Stomach (tissue), 4 donors: Measurements from ENCODE around the gene MEGF9.

Source experiments
- EP300 ChIP-seq: sonication (generic); formaldehyde crosslinking; IDR thresholded peaks from one replicate; pipeline ENCODE4 v1.6.1; 2017; ENCODE audit warnings: antibody characterized with exemption
- POLR2A ChIP-seq, 4 donors: fragments of 450-650 bp; IDR thresholded peaks; one replicate each; pipeline ENCODE4 v1.6.1; 2016; ENCODE audit warnings: antibody characterized with exemption in 4 of 4, control low read depth in 2 of 4, mild to moderate bottlenecking in 1 of 4, moderate library complexity in 1 of 4
- POLR2AphosphoS5 ChIP-seq, 3 donors: sonication (generic); formaldehyde crosslinking; IDR thresholded peaks; one replicate each; pipeline ENCODE4 v1.6.1; 2016; ENCODE audit warnings: antibody characterized with exemption in 3 of 3
- TF ChIP-seq, protein P1 (sequence below), 7 experiments: fragments of 450-650 bp in 4 of 7; fragments of 200-600 bp in 3 of 7; sonication (generic) in 3 of 7; IDR thresholded peaks; one replicate each; pipeline ENCODE4 v1.5.1; 2016 to 2019; ENCODE audit warnings: antibody characterized with exemption in 7 of 7, control low read depth in 2 of 7, mild to moderate bottlenecking in 1 of 7

DNA sequence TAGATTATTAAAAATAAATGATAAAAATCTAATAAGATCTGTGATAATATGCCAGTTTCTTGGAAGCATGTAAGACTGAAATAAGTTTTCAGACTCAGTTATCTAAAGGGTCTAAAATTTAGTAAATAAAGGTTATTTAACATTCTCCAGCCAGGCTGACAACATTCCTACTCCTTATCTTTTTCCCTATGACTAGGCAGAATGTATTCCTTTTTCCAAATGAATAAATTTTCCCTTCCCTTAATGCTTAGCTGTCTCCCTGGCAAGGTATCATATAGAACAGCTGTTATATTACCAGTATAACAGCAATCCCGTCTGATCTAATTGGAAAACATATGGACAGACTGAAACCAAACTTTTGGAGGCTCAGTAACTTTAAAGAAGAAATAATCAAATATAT lies 13.0 kb downstream of the MEGF9 start:
- TF ChIP-seq, protein P1, sequence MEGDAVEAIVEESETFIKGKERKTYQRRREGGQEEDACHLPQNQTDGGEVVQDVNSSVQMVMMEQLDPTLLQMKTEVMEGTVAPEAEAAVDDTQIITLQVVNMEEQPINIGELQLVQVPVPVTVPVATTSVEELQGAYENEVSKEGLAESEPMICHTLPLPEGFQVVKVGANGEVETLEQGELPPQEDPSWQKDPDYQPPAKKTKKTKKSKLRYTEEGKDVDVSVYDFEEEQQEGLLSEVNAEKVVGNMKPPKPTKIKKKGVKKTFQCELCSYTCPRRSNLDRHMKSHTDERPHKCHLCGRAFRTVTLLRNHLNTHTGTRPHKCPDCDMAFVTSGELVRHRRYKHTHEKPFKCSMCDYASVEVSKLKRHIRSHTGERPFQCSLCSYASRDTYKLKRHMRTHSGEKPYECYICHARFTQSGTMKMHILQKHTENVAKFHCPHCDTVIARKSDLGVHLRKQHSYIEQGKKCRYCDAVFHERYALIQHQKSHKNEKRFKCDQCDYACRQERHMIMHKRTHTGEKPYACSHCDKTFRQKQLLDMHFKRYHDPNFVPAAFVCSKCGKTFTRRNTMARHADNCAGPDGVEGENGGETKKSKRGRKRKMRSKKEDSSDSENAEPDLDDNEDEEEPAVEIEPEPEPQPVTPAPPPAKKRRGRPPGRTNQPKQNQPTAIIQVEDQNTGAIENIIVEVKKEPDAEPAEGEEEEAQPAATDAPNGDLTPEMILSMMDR (IDR thresholded peaks at IDR 0.05), result no peak
- TF ChIP-seq POLR2AphosphoS5 (IDR thresholded peaks at IDR 0.05) (no peak), POLR2A (IDR thresholded peaks at IDR 0.05) (no peak), EP300 (no peak)
